ENCODE measurements around the gene KRT85. TPM values are rescaled to one million over a fixed set of nuclear protein-coding genes. Genes with fewer than 3 reads are reported as not detected.

Gene KRT85
- total RNA-seq, 2 experiments from 2014 or later = not detected

DNA sequence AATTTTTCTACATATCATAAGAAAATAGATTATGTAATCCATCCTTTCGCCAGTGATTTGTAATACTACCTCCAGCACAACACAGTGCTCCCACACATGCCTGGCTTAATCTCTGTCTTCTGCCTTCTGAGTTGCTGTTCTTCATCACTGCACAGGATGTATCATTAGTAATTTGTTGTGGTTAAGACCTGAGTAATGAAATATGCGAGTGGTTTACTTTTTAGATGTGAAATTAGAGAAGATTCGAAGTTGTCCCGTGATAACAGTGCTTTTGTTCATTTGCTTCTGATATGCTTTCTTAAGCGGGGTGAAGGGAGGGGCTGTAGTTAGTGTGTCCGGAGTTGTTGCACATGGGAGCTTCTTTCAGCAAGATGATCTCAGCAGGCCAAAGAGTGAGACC, 18.1 kb downstream of the KRT85 start:
- ATAC-seq (ENCODE audit: poor library complexity) (no peak), DNase-seq (no peak)
- no peaks in the 10 kb centered on the region for H3K9me3 Mint-ChIP-seq
- TF ChIP-seq, protein P1, sequence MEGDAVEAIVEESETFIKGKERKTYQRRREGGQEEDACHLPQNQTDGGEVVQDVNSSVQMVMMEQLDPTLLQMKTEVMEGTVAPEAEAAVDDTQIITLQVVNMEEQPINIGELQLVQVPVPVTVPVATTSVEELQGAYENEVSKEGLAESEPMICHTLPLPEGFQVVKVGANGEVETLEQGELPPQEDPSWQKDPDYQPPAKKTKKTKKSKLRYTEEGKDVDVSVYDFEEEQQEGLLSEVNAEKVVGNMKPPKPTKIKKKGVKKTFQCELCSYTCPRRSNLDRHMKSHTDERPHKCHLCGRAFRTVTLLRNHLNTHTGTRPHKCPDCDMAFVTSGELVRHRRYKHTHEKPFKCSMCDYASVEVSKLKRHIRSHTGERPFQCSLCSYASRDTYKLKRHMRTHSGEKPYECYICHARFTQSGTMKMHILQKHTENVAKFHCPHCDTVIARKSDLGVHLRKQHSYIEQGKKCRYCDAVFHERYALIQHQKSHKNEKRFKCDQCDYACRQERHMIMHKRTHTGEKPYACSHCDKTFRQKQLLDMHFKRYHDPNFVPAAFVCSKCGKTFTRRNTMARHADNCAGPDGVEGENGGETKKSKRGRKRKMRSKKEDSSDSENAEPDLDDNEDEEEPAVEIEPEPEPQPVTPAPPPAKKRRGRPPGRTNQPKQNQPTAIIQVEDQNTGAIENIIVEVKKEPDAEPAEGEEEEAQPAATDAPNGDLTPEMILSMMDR (IDR thresholded peaks at IDR 0.05) = no peak
- Histone ChIP-seq H3K4me3 (ENCODE audit: low read length) (no peak overlapping the region), H3K36me3 (ENCODE audit: insufficient read depth, low read length) (no peaks in the 10 kb centered on the region), H3K4me1 (ENCODE audit: insufficient read depth, low read length) (peaks cover 22% of the 10 kb centered on the region), H3K9me3 (ENCODE audit: control insufficient read depth in 1 of 2, insufficient read depth in 1 of 2, low read length in 2 of 2) (peaks cover 0 to 1% of the 10 kb centered on the region in 2 experiments), H3K27ac (ENCODE audit: low read depth in 1 of 2, low read length in 2 of 2) (no peak overlapping the region), H3K27me3 (ENCODE audit: control insufficient read depth in 1 of 2, insufficient read depth in 2 of 2, low read length in 2 of 2) (no peaks in the 10 kb centered on the region)
- no peak overlapping the region for H3K27ac Mint-ChIP-seq
- peaks cover 25% of the 10 kb centered on the region for H3K4me1 Mint-ChIP-seq (ENCODE audit: low read depth)
- intact Hi-C loops (cut with DNase I, micrococcal nuclease) = no loop called here
- H3K4me3 Mint-ChIP-seq = no peak overlapping the region
- H3K27me3 Mint-ChIP-seq = no peaks in the 10 kb centered on the region
- no peaks in the 10 kb centered on the region for H3K36me3 Mint-ChIP-seq (ENCODE audit: low read depth)
- CTCF ChIA-PET = no interaction called here
- POLR2A ChIA-PET = no interaction called here

DNA sequence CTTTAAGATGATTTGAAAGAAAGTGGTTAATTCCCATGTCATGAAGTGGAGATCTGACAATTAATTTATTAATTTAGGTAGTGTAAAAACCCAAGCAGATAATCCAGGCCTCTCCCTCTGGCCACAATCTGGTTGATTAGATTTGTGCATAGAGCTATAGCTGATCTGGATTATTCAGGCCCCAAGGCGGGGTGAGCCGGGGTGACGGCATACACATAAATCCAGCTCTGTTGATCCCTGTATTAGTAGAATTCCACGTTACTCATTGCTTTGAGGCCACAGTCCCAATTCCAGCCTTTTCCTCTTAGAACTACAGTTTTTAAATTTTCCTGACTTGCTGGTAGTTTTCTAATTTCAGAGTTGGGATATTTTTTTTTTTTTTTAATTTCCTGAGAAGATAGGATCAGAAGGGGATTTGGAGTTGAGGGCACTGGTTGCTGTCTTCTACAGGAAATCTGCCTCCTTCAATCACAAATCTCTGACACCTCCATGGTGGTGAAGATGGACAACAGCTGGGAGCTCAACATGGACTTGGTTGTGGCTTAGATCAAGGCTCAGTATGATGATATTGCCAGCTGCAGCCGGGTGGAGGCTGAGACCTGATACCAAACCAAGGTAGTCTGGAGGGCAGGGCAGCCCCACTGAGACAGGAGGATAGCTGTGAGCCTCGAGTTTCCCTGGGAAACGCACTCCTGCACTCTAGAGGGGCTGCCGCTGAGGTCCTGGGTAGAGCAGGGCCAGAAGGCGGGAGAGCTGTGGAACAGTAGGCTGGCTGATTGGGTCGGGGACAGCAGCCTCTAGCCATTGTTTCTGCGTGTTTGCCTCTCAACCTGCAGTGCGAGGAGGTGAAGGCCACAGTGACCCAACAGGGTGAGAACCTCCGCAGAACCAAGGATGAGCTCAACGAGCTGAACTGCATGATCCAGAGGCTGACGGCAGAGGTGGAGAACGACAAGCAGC, 19.4 kb downstream of the KRT85 start:
- no peaks in the 10 kb centered on the region for H3K9me3 Mint-ChIP-seq
- POLR2A ChIA-PET = no interaction called here
- no peak overlapping the region for H3K27ac Mint-ChIP-seq
- Histone ChIP-seq H3K4me3 (ENCODE audit: low read length) (no peak overlapping the region), H3K4me1 (ENCODE audit: insufficient read depth, low read length) (peaks cover 21% of the 10 kb centered on the region), H3K27me3 (ENCODE audit: control insufficient read depth in 1 of 2, insufficient read depth in 2 of 2, low read length in 2 of 2) (no peaks in the 10 kb centered on the region), H3K36me3 (ENCODE audit: insufficient read depth, low read length) (no peaks in the 10 kb centered on the region), H3K9me3 (ENCODE audit: control insufficient read depth in 1 of 2, insufficient read depth in 1 of 2, low read length in 2 of 2) (peaks cover 0 to 5% of the 10 kb centered on the region in 2 experiments), H3K27ac (ENCODE audit: low read depth in 1 of 2, low read length in 2 of 2) (no peak overlapping the region)
- intact Hi-C loops (cut with DNase I, micrococcal nuclease) = no loop called here
- H3K4me3 Mint-ChIP-seq = no peak overlapping the region
- DNase-seq = no peak
- no peak for ATAC-seq (ENCODE audit: poor library complexity)
- TF ChIP-seq, protein P1 (IDR thresholded peaks at IDR 0.05) = no peak
- H3K4me1 Mint-ChIP-seq (ENCODE audit: low read depth) = peaks cover 18% of the 10 kb centered on the region
- H3K27me3 Mint-ChIP-seq = no peaks in the 10 kb centered on the region
- no peaks in the 10 kb centered on the region for H3K36me3 Mint-ChIP-seq (ENCODE audit: low read depth)
- CTCF ChIA-PET = no interaction called here

DNA sequence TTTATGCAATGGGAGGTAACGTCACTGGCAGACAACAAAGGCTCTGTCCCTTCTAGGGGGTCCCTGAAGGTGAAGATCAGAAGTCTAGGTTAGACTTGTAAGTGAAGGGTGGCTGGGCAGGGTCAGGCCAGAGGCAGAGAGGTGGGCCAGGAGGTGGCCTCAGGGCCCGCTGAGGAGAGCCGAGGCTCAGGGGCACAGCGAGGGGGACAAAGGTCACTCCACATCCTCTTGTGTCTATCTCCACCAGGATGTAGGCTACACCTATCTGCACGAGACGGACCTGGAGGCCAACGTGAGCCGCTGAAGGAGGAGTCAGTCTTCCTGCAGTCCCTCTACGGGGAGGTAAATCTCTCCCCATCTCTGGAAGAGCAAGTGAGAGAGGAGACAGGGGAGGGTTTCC, 20.3 kb downstream of the KRT85 start:
- H3K4me3 Mint-ChIP-seq = no peak overlapping the region
- Histone ChIP-seq H3K36me3 (ENCODE audit: insufficient read depth, low read length) (no peaks in the 10 kb centered on the region), H3K27me3 (ENCODE audit: control insufficient read depth in 1 of 2, insufficient read depth in 2 of 2, low read length in 2 of 2) (no peaks in the 10 kb centered on the region), H3K4me3 (ENCODE audit: low read length) (no peak overlapping the region), H3K4me1 (ENCODE audit: insufficient read depth, low read length) (peaks cover 14% of the 10 kb centered on the region), H3K27ac (ENCODE audit: low read depth in 1 of 2, low read length in 2 of 2) (no peak overlapping the region), H3K9me3 (ENCODE audit: control insufficient read depth in 1 of 2, insufficient read depth in 1 of 2, low read length in 2 of 2) (peaks cover 0 to 5% of the 10 kb centered on the region in 2 experiments)
- ChIA-PET CTCF (no interaction called here), POLR2A (no interaction called here)
- no peaks in the 10 kb centered on the region for H3K27me3 Mint-ChIP-seq
- H3K27ac Mint-ChIP-seq = no peak overlapping the region
- H3K4me1 Mint-ChIP-seq (ENCODE audit: low read depth) = peaks cover 12% of the 10 kb centered on the region
- ATAC-seq (ENCODE audit: poor library complexity) (no peak), DNase-seq (no peak)
- TF ChIP-seq, protein P1 (IDR thresholded peaks at IDR 0.05) = no peak
- H3K9me3 Mint-ChIP-seq = no peaks in the 10 kb centered on the region
- intact Hi-C loops (cut with DNase I, micrococcal nuclease) = no loop called here
- no peaks in the 10 kb centered on the region for H3K36me3 Mint-ChIP-seq (ENCODE audit: low read depth)
